ENCODE results near the gene SSR3.

DNA sequence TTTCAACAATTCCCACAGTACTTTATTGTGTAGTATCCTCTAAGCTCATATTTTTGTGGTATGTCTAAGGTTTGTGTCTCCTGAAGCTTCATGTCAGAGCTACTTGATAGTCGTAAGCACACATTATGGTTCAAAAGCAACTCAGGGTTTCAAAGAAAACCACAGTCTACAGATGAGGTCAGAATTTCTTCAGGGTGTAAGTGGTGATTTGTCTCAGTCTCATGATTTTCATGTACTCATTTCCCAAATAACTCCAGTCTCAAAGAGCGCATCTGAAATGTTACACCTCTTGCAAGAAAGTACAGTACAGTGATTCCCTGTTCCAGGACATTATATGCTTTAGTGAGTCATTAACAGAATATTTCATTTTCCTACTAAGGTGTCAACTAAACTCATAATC, 47.5 kb upstream of the SSR3 start:
- TF ChIP-seq, protein P1, sequence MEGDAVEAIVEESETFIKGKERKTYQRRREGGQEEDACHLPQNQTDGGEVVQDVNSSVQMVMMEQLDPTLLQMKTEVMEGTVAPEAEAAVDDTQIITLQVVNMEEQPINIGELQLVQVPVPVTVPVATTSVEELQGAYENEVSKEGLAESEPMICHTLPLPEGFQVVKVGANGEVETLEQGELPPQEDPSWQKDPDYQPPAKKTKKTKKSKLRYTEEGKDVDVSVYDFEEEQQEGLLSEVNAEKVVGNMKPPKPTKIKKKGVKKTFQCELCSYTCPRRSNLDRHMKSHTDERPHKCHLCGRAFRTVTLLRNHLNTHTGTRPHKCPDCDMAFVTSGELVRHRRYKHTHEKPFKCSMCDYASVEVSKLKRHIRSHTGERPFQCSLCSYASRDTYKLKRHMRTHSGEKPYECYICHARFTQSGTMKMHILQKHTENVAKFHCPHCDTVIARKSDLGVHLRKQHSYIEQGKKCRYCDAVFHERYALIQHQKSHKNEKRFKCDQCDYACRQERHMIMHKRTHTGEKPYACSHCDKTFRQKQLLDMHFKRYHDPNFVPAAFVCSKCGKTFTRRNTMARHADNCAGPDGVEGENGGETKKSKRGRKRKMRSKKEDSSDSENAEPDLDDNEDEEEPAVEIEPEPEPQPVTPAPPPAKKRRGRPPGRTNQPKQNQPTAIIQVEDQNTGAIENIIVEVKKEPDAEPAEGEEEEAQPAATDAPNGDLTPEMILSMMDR (IDR thresholded peaks at IDR 0.05), result no peak
- TF ChIP-seq POLR2A (IDR thresholded peaks at IDR 0.05), result no peak
